Measurements from ENCODE around the gene TCP1.
A peak's percentile ranks its signal among the peaks of the same experiment; 100 is the strongest.
"Not testable (repeated sequence)": the region's sequence is repeated elsewhere in the genome, so short reads cannot be mapped to it uniquely, and the experiment has no call there.

Gene TCP1

GRCh38 chr6:159805440-159806020 is 16.1 kb upstream of the TCP1 start:
- intact Hi-C loops (cut with micrococcal nuclease): no loop called here
- no peak overlapping the region for H3K27ac Mint-ChIP-seq

DNA sequence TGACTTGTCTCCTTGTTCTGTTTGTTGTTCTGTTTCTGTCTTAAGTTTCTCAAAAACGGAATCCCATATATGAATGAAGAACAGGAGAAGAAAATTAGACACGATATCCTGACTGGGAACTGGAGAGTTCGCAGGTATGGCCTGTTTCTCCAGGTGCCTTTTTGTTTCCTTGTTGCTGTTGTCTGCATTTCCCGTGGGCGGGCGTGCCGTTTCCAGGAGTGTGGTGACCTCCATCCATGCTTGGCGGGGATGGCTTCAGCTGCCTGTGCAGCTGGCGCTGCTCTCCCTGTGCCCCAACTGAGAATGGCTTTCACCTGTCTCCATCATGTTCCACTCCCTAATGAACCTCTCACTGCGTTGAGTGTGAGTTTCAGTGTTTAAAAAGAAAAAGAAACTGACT is 15.1 kb upstream of the TCP1 start:
- H3K9me3 Mint-ChIP-seq: peaks cover 4% of the 10 kb centered on the region
- intact Hi-C loops (cut with micrococcal nuclease): no loop called here
- H3K36me3 Mint-ChIP-seq (ENCODE audit: low read depth): peaks cover 10% of the 10 kb centered on the region
- no peak overlapping the region for H3K27ac Mint-ChIP-seq
- H3K4me1 Mint-ChIP-seq (ENCODE audit: low read depth): peaks cover 8% of the 10 kb centered on the region
- H3K4me3 Mint-ChIP-seq: no peak overlapping the region
- no peaks in the 10 kb centered on the region for H3K27me3 Mint-ChIP-seq

More at GRCh38 chr6:159805440-159806020, 16.1 kb upstream of the TCP1 start:
- Mint-ChIP-seq H3K27me3 (no peaks in the 10 kb centered on the region), H3K9me3 (no peaks in the 10 kb centered on the region), H3K4me3 (no peak overlapping the region), H3K4me1 (ENCODE audit: low read depth) (peaks cover 9% of the 10 kb centered on the region), H3K36me3 (ENCODE audit: low read depth) (no peaks in the 10 kb centered on the region)

DNA sequence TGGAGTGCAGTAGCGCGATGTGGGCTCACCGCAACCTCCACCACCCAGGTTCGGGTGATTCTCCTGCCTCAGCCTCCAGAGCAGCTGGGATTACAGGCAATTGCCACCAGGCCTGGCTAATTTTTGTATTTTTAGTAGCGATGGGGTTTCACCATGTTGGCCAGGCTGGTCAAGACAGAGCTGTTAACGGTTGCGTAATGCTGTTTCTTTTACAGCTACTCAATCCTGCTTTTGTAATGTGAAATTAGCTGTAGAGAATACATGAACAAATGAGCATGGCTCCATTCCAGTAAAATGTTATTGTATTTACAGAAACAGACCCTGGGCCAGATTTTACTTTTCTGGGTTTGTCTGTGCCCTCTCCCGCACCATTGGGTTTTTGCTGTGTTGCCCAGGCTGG is 12.5 kb upstream of the TCP1 start:
- H3K9me3 Mint-ChIP-seq: peaks cover 7% of the 10 kb centered on the region
- no peak overlapping the region for H3K27ac Mint-ChIP-seq
- H3K4me1 Mint-ChIP-seq (ENCODE audit: low read depth): peaks cover 8% of the 10 kb centered on the region
- intact Hi-C loops (cut with micrococcal nuclease): no loop called here
- peaks cover 36% of the 10 kb centered on the region for H3K36me3 Mint-ChIP-seq (ENCODE audit: low read depth)
- no peak overlapping the region for H3K4me3 Mint-ChIP-seq
- H3K27me3 Mint-ChIP-seq: no peaks in the 10 kb centered on the region

- intact Hi-C loops (cut with micrococcal nuclease): no loop called here
- H3K27me3 Mint-ChIP-seq: no peaks in the 10 kb centered on the region
- no peak within 1 kb of the TSS for H3K4me3 Mint-ChIP-seq
- peaks cover 52% of the 10 kb centered on the region for H3K36me3 Mint-ChIP-seq (ENCODE audit: low read depth)
- H3K4me1 Mint-ChIP-seq (ENCODE audit: low read depth): no peaks in the 10 kb centered on the region
- no peak within 1 kb of the TSS for H3K27ac Mint-ChIP-seq
- H3K9me3 Mint-ChIP-seq: peaks cover 7% of the 10 kb centered on the region
Measured at GRCh38 chr6:159800141-159800865, 10.9 kb upstream of the TCP1 start, which contains the start of gene PNLDC1. PNLDC1 (plus strand) TSS chr6:159800276; CDS start chr6:159800308, 32 bp downstream.

DNA sequence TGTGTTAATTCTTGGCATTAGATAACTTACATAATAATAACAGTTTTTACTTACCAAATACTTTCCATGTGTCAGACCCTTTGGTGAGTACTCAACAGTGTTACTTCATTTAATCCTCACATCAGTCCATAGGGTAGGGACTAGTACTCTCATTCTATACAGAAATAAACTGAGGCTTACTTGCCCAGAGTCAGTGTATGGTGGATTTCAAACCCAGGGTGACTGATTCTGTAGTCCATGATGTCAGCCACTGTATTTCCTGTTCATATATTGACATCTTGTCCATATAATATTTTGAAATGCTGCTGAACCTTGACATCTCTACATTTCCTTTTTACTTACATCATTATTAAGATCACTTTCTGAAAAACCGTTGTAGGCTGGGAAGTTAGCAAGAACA is 8.2 kb upstream of the TCP1 start:
- peaks cover 76% of the 10 kb centered on the region for H3K36me3 Mint-ChIP-seq (ENCODE audit: low read depth)
- peaks cover 4% of the 10 kb centered on the region for H3K4me1 Mint-ChIP-seq (ENCODE audit: low read depth)
- H3K27me3 Mint-ChIP-seq: no peaks in the 10 kb centered on the region
- H3K9me3 Mint-ChIP-seq: peaks cover 7% of the 10 kb centered on the region
- no peak overlapping the region for H3K4me3 Mint-ChIP-seq
- intact Hi-C loops (cut with micrococcal nuclease): loop anchor here (10.0 kb wide), 1 partner anchor 147 kb away; no protein-coding TSS in a partner anchor
- no peak overlapping the region for H3K27ac Mint-ChIP-seq

GRCh38 chr6:159794976-159795375 is 5.6 kb upstream of the TCP1 start:
- H3K9me3 Mint-ChIP-seq, H3K27me3 Mint-ChIP-seq, H3K4me3 Mint-ChIP-seq, H3K27ac Mint-ChIP-seq: not testable (repeated sequence)
- intact Hi-C loops (cut with micrococcal nuclease): loop anchor here (5.0 to 10.0 kb wide), 2 partner anchors 57 to 150 kb away; no protein-coding TSS in a partner anchor
- Mint-ChIP-seq H3K4me1 (ENCODE audit: low read depth) (peaks cover 22% of the 10 kb centered on the region), H3K36me3 (ENCODE audit: low read depth) (peaks cover 96% of the 10 kb centered on the region)

- Mint-ChIP-seq H3K27ac (peak overlapping the region; percentile 88), H3K27me3 (no peaks in the 10 kb centered on the region), H3K4me3 (peak overlapping the region; percentile 91), H3K9me3 (no peaks in the 10 kb centered on the region), H3K36me3 (ENCODE audit: low read depth) (peaks cover 96% of the 10 kb centered on the region), H3K4me1 (ENCODE audit: low read depth) (peaks cover 36% of the 10 kb centered on the region)
- intact Hi-C loops (cut with micrococcal nuclease): loop anchor here (1.0 to 10.0 kb wide), 3 partner anchors 61 to 154 kb away; no protein-coding TSS in a partner anchor
Measured at GRCh38 chr6:159790956-159791598, 1.7 kb upstream of the TCP1 start.

- Mint-ChIP-seq H3K36me3 (ENCODE audit: low read depth) (peaks cover 96% of the 10 kb centered on the region), H3K27ac (peak within 1 kb of the TSS; percentile 88), H3K4me1 (ENCODE audit: low read depth) (peaks cover 36% of the 10 kb centered on the region), H3K9me3 (no peaks in the 10 kb centered on the region), H3K4me3 (peak within 1 kb of the TSS; percentile 91), H3K27me3 (no peaks in the 10 kb centered on the region)
- intact Hi-C loops (cut with micrococcal nuclease): loop anchor here (1.0 to 10.0 kb wide), 3 partner anchors 62 to 154 kb away; no protein-coding TSS in a partner anchor
Measured at GRCh38 chr6:159790149-159790955, 950 bp upstream of the TCP1 start, which contains the start of gene MRPL18. MRPL18 (plus strand) TSS chr6:159790467; CDS start chr6:159790588, 121 bp downstream.

GRCh38 chr6:159788753-159789376 is 537 bp downstream of the TCP1 start:
- H3K4me1 Mint-ChIP-seq (ENCODE audit: low read depth): peaks cover 36% of the 10 kb centered on the region
- no peaks in the 10 kb centered on the region for H3K9me3 Mint-ChIP-seq
- H3K4me3 Mint-ChIP-seq: peak overlapping the region; percentile 91
- peaks cover 99% of the 10 kb centered on the region for H3K36me3 Mint-ChIP-seq (ENCODE audit: low read depth)
- H3K27ac Mint-ChIP-seq: peak overlapping the region; percentile 88
- intact Hi-C loops (cut with micrococcal nuclease): loop anchor here (1.0 to 5.0 kb wide), 3 partner anchors 27 to 62 kb away; partner anchors contain the start of genes ACAT2 and WTAP
- no peaks in the 10 kb centered on the region for H3K27me3 Mint-ChIP-seq

DNA sequence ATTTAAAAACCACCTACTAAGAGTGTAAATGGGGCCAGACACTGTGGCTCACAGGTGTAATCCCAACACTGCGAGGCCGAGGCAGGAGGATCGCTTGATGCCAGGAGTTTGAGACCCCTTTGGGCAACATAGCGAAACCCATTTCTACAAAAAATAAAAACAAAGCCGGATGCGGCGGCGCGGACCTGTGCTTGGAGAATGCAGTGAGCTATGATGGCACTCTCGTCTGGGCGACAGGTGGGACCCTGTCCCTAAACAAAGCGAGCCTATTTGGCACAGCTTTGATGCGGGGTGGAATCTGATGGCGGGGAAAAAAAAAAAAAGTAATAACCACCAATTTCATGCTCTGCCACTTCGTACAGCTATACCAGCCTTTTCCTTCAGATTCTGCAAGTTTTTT is 1.1 kb downstream of the TCP1 start:
- H3K9me3 Mint-ChIP-seq: no peaks in the 10 kb centered on the region
- peak overlapping the region; percentile 88 for H3K27ac Mint-ChIP-seq
- intact Hi-C loops (cut with micrococcal nuclease): loop anchor here (5.0 kb wide), 1 partner anchor 36 kb away; no protein-coding TSS in a partner anchor
- no peaks in the 10 kb centered on the region for H3K27me3 Mint-ChIP-seq
- H3K4me3 Mint-ChIP-seq: peak overlapping the region; percentile 91
- H3K4me1 Mint-ChIP-seq (ENCODE audit: low read depth): peaks cover 36% of the 10 kb centered on the region
- peaks cover 99% of the 10 kb centered on the region for H3K36me3 Mint-ChIP-seq (ENCODE audit: low read depth)

- Mint-ChIP-seq H3K4me3 (no peak overlapping the region), H3K36me3 (ENCODE audit: low read depth) (peaks cover 100% of the 10 kb centered on the region), H3K27me3 (no peaks in the 10 kb centered on the region), H3K9me3 (no peaks in the 10 kb centered on the region), H3K4me1 (ENCODE audit: low read depth) (peaks cover 15% of the 10 kb centered on the region), H3K27ac (no peak overlapping the region)
- intact Hi-C loops (cut with micrococcal nuclease): loop anchor here (10.0 kb wide), 1 partner anchor 306 kb away; no protein-coding TSS in a partner anchor
Measured at GRCh38 chr6:159778542-159779103, 10.8 kb downstream of the TCP1 start.

DNA sequence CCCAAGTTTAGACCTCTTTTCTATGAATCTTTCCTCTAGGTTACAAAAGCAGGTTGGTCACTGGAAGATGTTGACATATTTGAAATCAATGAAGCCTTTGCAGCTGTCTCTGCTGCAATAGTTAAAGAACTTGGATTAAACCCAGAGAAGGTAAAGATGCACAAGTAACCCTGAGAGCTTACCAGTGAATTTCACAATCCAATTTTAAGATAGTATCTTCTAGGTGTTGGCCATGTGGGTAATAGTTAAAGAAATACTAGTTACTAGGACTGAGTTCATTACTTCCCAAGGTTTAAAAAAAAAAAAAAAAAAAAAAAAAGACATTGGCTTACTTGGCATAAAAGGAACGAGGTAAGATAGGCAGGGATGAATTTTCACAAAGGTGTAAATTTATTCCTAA is 11.3 kb downstream of the TCP1 start:
- no peaks in the 10 kb centered on the region for H3K9me3 Mint-ChIP-seq
- H3K4me1 Mint-ChIP-seq (ENCODE audit: low read depth): peaks cover 15% of the 10 kb centered on the region
- intact Hi-C loops (cut with micrococcal nuclease): loop anchor here (10.0 kb wide), 1 partner anchor 307 kb away; no protein-coding TSS in a partner anchor
- no peak overlapping the region for H3K27ac Mint-ChIP-seq
- no peaks in the 10 kb centered on the region for H3K27me3 Mint-ChIP-seq
- H3K36me3 Mint-ChIP-seq (ENCODE audit: low read depth): peaks cover 100% of the 10 kb centered on the region
- no peak overlapping the region for H3K4me3 Mint-ChIP-seq
